Measurements from ENCODE around the gene TBC1D17. TPM values are rescaled to one million over a fixed set of nuclear protein-coding genes. Genes with fewer than 3 reads are reported as not detected.

TBC1D17 gene
- total RNA-seq, 2 experiments from 2014 or later = 22.6 to 24.0 TPM

GRCh38 chr19:49875857-49876421, 1.6 kb upstream of the TBC1D17 start:
- H3K4me3 Mint-ChIP-seq = no peak overlapping the region
- no peaks in the 10 kb centered on the region for H3K9me3 Mint-ChIP-seq
- H3K27ac Mint-ChIP-seq = no peak overlapping the region
- H3K4me1 Mint-ChIP-seq = peaks cover 27% of the 10 kb centered on the region
- peak; percentile 57 for DNase-seq
- H3K36me3 Mint-ChIP-seq = peaks cover 10% of the 10 kb centered on the region
- H3K27me3 Mint-ChIP-seq = no peaks in the 10 kb centered on the region

GRCh38 chr19:49876422-49877019, 981 bp upstream of the TBC1D17 start:
- peak; percentile 98 for DNase-seq
- peaks cover 12% of the 10 kb centered on the region for H3K36me3 Mint-ChIP-seq
- no peaks in the 10 kb centered on the region for H3K9me3 Mint-ChIP-seq

GRCh38 chr19:49877879-49878743, 609 bp downstream of the TBC1D17 start:
- peaks cover 19% of the 10 kb centered on the region for H3K36me3 Mint-ChIP-seq
- H3K9me3 Mint-ChIP-seq = no peaks in the 10 kb centered on the region

More at GRCh38 chr19:49876422-49877019, 981 bp upstream of the TBC1D17 start:
- Mint-ChIP-seq H3K4me1 (peaks cover 27% of the 10 kb centered on the region), H3K27me3 (no peaks in the 10 kb centered on the region), H3K27ac (no peak overlapping the region), H3K4me3 (no peak overlapping the region)

GRCh38 chr19:49878744-49879070, 1.2 kb downstream of the TBC1D17 start:
- Mint-ChIP-seq H3K27ac (peak overlapping the region; percentile 42), H3K4me1 (peaks cover 21% of the 10 kb centered on the region), H3K4me3 (no peak overlapping the region), H3K27me3 (no peaks in the 10 kb centered on the region), H3K36me3 (peaks cover 25% of the 10 kb centered on the region), H3K9me3 (no peaks in the 10 kb centered on the region)
- DNase-seq = no peak

More at GRCh38 chr19:49877879-49878743, 609 bp downstream of the TBC1D17 start:
- H3K27ac Mint-ChIP-seq = no peak overlapping the region
- H3K27me3 Mint-ChIP-seq = no peaks in the 10 kb centered on the region
- peak; percentile 99 for DNase-seq
- H3K4me3 Mint-ChIP-seq = no peak overlapping the region
- H3K4me1 Mint-ChIP-seq = peaks cover 21% of the 10 kb centered on the region

- Mint-ChIP-seq H3K4me3 (peak overlapping the region; percentile 4), H3K4me1 (peaks cover 21% of the 10 kb centered on the region), H3K36me3 (peaks cover 25% of the 10 kb centered on the region), H3K27me3 (no peaks in the 10 kb centered on the region), H3K27ac (peak overlapping the region; percentile 42), H3K9me3 (no peaks in the 10 kb centered on the region)
- no peak for DNase-seq
Measured at GRCh38 chr19:49879243-49879963, 1.9 kb downstream of the TBC1D17 start.

- no peak overlapping the region for H3K4me3 Mint-ChIP-seq
- H3K36me3 Mint-ChIP-seq = peaks cover 28% of the 10 kb centered on the region
- DNase-seq = no peak
- H3K27ac Mint-ChIP-seq = no peak overlapping the region
- H3K4me1 Mint-ChIP-seq = peaks cover 17% of the 10 kb centered on the region
- H3K27me3 Mint-ChIP-seq = no peaks in the 10 kb centered on the region
- no peaks in the 10 kb centered on the region for H3K9me3 Mint-ChIP-seq
Measured at GRCh38 chr19:49880162-49880869, 2.8 kb downstream of the TBC1D17 start.

- no peak for DNase-seq
- H3K4me1 Mint-ChIP-seq = peaks cover 15% of the 10 kb centered on the region
- no peaks in the 10 kb centered on the region for H3K9me3 Mint-ChIP-seq
- no peaks in the 10 kb centered on the region for H3K27me3 Mint-ChIP-seq
- no peak overlapping the region for H3K4me3 Mint-ChIP-seq
- H3K36me3 Mint-ChIP-seq = peaks cover 28% of the 10 kb centered on the region
- H3K27ac Mint-ChIP-seq = no peak overlapping the region
Measured at GRCh38 chr19:49881186-49881585, 3.7 kb downstream of the TBC1D17 start.

- H3K27me3 Mint-ChIP-seq = no peaks in the 10 kb centered on the region
- H3K27ac Mint-ChIP-seq = no peak overlapping the region
- H3K9me3 Mint-ChIP-seq = no peaks in the 10 kb centered on the region
- H3K36me3 Mint-ChIP-seq = peaks cover 28% of the 10 kb centered on the region
- no peak overlapping the region for H3K4me3 Mint-ChIP-seq
- H3K4me1 Mint-ChIP-seq = peaks cover 16% of the 10 kb centered on the region
- DNase-seq = no peak
Measured at GRCh38 chr19:49881672-49882394, 4.3 kb downstream of the TBC1D17 start.

GRCh38 chr19:49882643-49883042, 5.1 kb downstream of the TBC1D17 start:
- Mint-ChIP-seq H3K27me3 (no peaks in the 10 kb centered on the region), H3K9me3 (no peaks in the 10 kb centered on the region)

GRCh38 chr19:49883094-49883493, 5.6 kb downstream of the TBC1D17 start:
- H3K27ac Mint-ChIP-seq = no peak overlapping the region
- no peak overlapping the region for H3K4me3 Mint-ChIP-seq
- no peaks in the 10 kb centered on the region for H3K9me3 Mint-ChIP-seq
- peaks cover 28% of the 10 kb centered on the region for H3K36me3 Mint-ChIP-seq
- H3K4me1 Mint-ChIP-seq = peaks cover 14% of the 10 kb centered on the region
- no peaks in the 10 kb centered on the region for H3K27me3 Mint-ChIP-seq
- no peak for DNase-seq

More at GRCh38 chr19:49882643-49883042, 5.1 kb downstream of the TBC1D17 start:
- Mint-ChIP-seq H3K4me1 (peaks cover 16% of the 10 kb centered on the region), H3K27ac (no peak overlapping the region), H3K4me3 (no peak overlapping the region), H3K36me3 (peaks cover 28% of the 10 kb centered on the region)
- DNase-seq = no peak

GRCh38 chr19:49884109-49884508, 6.6 kb downstream of the TBC1D17 start:
- Mint-ChIP-seq H3K36me3 (peaks cover 26% of the 10 kb centered on the region), H3K4me3 (no peak overlapping the region), H3K9me3 (no peaks in the 10 kb centered on the region), H3K4me1 (peaks cover 5% of the 10 kb centered on the region), H3K27ac (no peak overlapping the region), H3K27me3 (no peaks in the 10 kb centered on the region)
- DNase-seq = no peak

GRCh38 chr19:49884760-49885159, 7.3 kb downstream of the TBC1D17 start:
- Mint-ChIP-seq H3K9me3 (peaks cover 2% of the 10 kb centered on the region), H3K4me1 (peaks cover 2% of the 10 kb centered on the region), H3K27ac (no peak overlapping the region), H3K4me3 (no peak overlapping the region), H3K36me3 (peaks cover 27% of the 10 kb centered on the region), H3K27me3 (no peaks in the 10 kb centered on the region)
- DNase-seq = no peak

- no peak for DNase-seq
- H3K4me1 Mint-ChIP-seq = peaks cover 2% of the 10 kb centered on the region
- peaks cover 19% of the 10 kb centered on the region for H3K36me3 Mint-ChIP-seq
Measured at GRCh38 chr19:49887037-49887664, 9.6 kb downstream of the TBC1D17 start.

More at GRCh38 chr19:49887037-49887664, 9.6 kb downstream of the TBC1D17 start:
- Mint-ChIP-seq H3K27me3 (no peaks in the 10 kb centered on the region), H3K9me3 (peaks cover 2% of the 10 kb centered on the region), H3K27ac (no peak overlapping the region), H3K4me3 (no peak overlapping the region)

All from activated naive CD8-positive, alpha-beta T cell treated with anti-CD3 and anti-CD28 coated beads for 36 hours (primary cell).